Epithelial cell of prostate (primary cell): ENCODE measurements around the gene RPEL1.
"Not testable (repeated sequence)": the region's sequence is repeated elsewhere in the genome, so short reads cannot be mapped to it uniquely, and the experiment has no call there.

Experiments used
- DNase-seq: peaks from one replicate; pipeline ENCODE4 v3.0.0-alpha.2; 2011; ENCODE audit warnings: low read depth, low spot score
- H3K27ac ChIP-seq: fragments of 450-650 bp; 2 replicates; pipeline ENCODE4 v1.5.1; 2017; ENCODE audit warnings: mild to moderate bottlenecking

RPEL1 gene

GRCh38 chr10:103245587-103245986 is at the start of gene RPEL1:
TSS of gene RPEL1 (plus strand) at chr10:103245887. CDS start at chr10:103245997, 110 bp downstream.
- H3K27ac ChIP-seq, DNase-seq: not testable (repeated sequence)

GRCh38 chr10:103196516-103196915 is 49.2 kb upstream of the RPEL1 start:
- DNase-seq = no peak
- H3K27ac ChIP-seq = peak overlapping the region; percentile 25

GRCh38 chr10:103197174-103197573 is 48.5 kb upstream of the RPEL1 start:
- H3K27ac ChIP-seq = peak overlapping the region; percentile 25
- no peak for DNase-seq

- H3K27ac ChIP-seq = no peak overlapping the region
- DNase-seq = no peak
Observed at GRCh38 chr10:103197903-103198302, 47.8 kb upstream of the RPEL1 start.

GRCh38 chr10:103198648-103199047 is 47.0 kb upstream of the RPEL1 start:
- no peak for DNase-seq

GRCh38 chr10:103199488-103199887 is 46.2 kb upstream of the RPEL1 start:
- DNase-seq = no peak

More at GRCh38 chr10:103198648-103199047, 47.0 kb upstream of the RPEL1 start:
- H3K27ac ChIP-seq = no peak overlapping the region

GRCh38 chr10:103202319-103202718 is 43.4 kb upstream of the RPEL1 start:
- DNase-seq = no peak
- H3K27ac ChIP-seq = no peak overlapping the region

More at GRCh38 chr10:103199488-103199887, 46.2 kb upstream of the RPEL1 start:
- no peak overlapping the region for H3K27ac ChIP-seq

- H3K27ac ChIP-seq = no peak overlapping the region
- DNase-seq = no peak
Observed at GRCh38 chr10:103203466-103203865, 42.2 kb upstream of the RPEL1 start.

GRCh38 chr10:103204353-103205255 is 41.1 kb upstream of the RPEL1 start:
- H3K27ac ChIP-seq = no peak overlapping the region
- DNase-seq = no peak

- H3K27ac ChIP-seq, DNase-seq: not testable (repeated sequence)
Observed at GRCh38 chr10:103205401-103205800, 40.3 kb upstream of the RPEL1 start.

- DNase-seq, H3K27ac ChIP-seq: not testable (repeated sequence)
Observed at GRCh38 chr10:103206715-103207114, 39.0 kb upstream of the RPEL1 start.

- no peak overlapping the region for H3K27ac ChIP-seq
Observed at GRCh38 chr10:103207141-103207540, 38.5 kb upstream of the RPEL1 start.

GRCh38 chr10:103207643-103208042 is 38.0 kb upstream of the RPEL1 start:
- not testable (repeated sequence) for DNase-seq

More at GRCh38 chr10:103207141-103207540, 38.5 kb upstream of the RPEL1 start:
- DNase-seq = no peak

GRCh38 chr10:103210262-103210661 is 35.4 kb upstream of the RPEL1 start:
- DNase-seq, H3K27ac ChIP-seq: not testable (repeated sequence)

More at GRCh38 chr10:103207643-103208042, 38.0 kb upstream of the RPEL1 start:
- H3K27ac ChIP-seq = not testable (repeated sequence)

GRCh38 chr10:103215601-103216000 is 30.1 kb upstream of the RPEL1 start:
- H3K27ac ChIP-seq = no peak overlapping the region
- DNase-seq = no peak

- DNase-seq, H3K27ac ChIP-seq: not testable (repeated sequence)
Observed at GRCh38 chr10:103216362-103216761, 29.3 kb upstream of the RPEL1 start.

GRCh38 chr10:103224133-103224532 is 21.6 kb upstream of the RPEL1 start:
- H3K27ac ChIP-seq = no peak overlapping the region

GRCh38 chr10:103224721-103225120 is 21.0 kb upstream of the RPEL1 start:
- DNase-seq, H3K27ac ChIP-seq: not testable (repeated sequence)

More at GRCh38 chr10:103224133-103224532, 21.6 kb upstream of the RPEL1 start:
- no peak for DNase-seq

- H3K27ac ChIP-seq = peak overlapping the region; percentile 27
- no peak for DNase-seq
Observed at GRCh38 chr10:103225939-103226338, 19.7 kb upstream of the RPEL1 start.

- DNase-seq = no peak
- peak overlapping the region; percentile 34 for H3K27ac ChIP-seq
Observed at GRCh38 chr10:103227416-103227815, 18.3 kb upstream of the RPEL1 start.

GRCh38 chr10:103231047-103231551 is 14.6 kb upstream of the RPEL1 start:
- no peak for DNase-seq
- peak overlapping the region; percentile 95 for H3K27ac ChIP-seq
